NT2/D1 (cell line): ENCODE results near the gene DENND1C.

ENCODE experiments used
- DNase-seq: peaks from one replicate; pipeline ENCODE4 v3.0.0-alpha.2; 2011; ENCODE audit warnings: low read depth, low spot score
- H3K27me3 ChIP-seq: 2 replicates; pipeline ENCODE4 v1.6.0; 2011; ENCODE audit warnings: mild to moderate bottlenecking; ENCODE audit not compliant: insufficient read length, insufficient read depth
- H3K36me3 ChIP-seq: 2 replicates; pipeline ENCODE4 v1.6.1; 2011; ENCODE audit warnings: mild to moderate bottlenecking, low read length, mixed read lengths; ENCODE audit not compliant: insufficient read depth, insufficient read length
- H3K4me1 ChIP-seq: 2 replicates; pipeline ENCODE4 v1.5.1; 2011; ENCODE audit not compliant: insufficient read depth, insufficient read length
- H3K4me3 ChIP-seq: 2 replicates; pipeline ENCODE4 v1.5.1; 2011; ENCODE audit warnings: low read depth; ENCODE audit not compliant: insufficient read length
- H3K9ac ChIP-seq: 2 replicates; pipeline ENCODE4 v1.6.0; 2011; ENCODE audit warnings: low read depth; ENCODE audit not compliant: insufficient read length
- H3K9me3 ChIP-seq: 2 replicates; pipeline ENCODE4 v1.5.1; 2011; ENCODE audit warnings: mild to moderate bottlenecking, low read length; ENCODE audit not compliant: insufficient read depth
- SUZ12 ChIP-seq: IDR thresholded peaks from 2 replicates; pipeline ENCODE4 v1.6.1; 2011; ENCODE audit not compliant: insufficient read length, insufficient read depth; ENCODE audit errors: extremely low read depth
- YY1 ChIP-seq: IDR thresholded peaks from 2 replicates; pipeline ENCODE4 v1.6.1; 2011; ENCODE audit not compliant: insufficient read length, insufficient read depth
- ZNF274 ChIP-seq: IDR thresholded peaks from 2 replicates; pipeline ENCODE4 v1.6.1; 2011; ENCODE audit warnings: mild to moderate bottlenecking, low read depth, low read length

DENND1C gene

DNA sequence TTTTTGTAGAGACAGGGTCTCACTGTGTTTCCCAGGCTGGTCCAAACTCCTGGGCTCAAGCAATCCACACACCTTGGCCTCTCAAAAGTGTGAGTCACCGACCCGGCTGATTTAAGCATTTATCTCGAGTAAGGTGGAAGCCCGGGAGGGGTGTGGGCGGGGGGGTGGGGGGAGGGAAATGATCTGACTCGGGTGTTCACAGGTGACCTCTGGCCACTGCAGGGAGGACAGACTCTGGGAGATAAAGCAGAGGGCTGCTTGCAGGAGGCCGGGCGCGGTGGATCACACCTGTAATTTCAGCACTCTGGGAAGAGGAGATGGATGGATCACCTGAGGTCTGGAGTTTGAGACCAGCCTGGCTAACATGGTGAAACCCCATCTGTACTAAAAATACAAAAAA lies 7.9 kb downstream of the DENND1C start:
- no peaks in the 10 kb centered on the region for H3K9me3 ChIP-seq
- H3K9ac ChIP-seq: no peak overlapping the region
- no peaks in the 10 kb centered on the region for H3K36me3 ChIP-seq
- H3K4me1 ChIP-seq: peaks cover 13% of the 10 kb centered on the region
- no peak for TF ChIP-seq SUZ12
- TF ChIP-seq YY1: no peak
- TF ChIP-seq ZNF274: no peak
- H3K27me3 ChIP-seq: peaks cover 17% of the 10 kb centered on the region
- no peak overlapping the region for H3K4me3 ChIP-seq
- DNase-seq: no peak

DNA sequence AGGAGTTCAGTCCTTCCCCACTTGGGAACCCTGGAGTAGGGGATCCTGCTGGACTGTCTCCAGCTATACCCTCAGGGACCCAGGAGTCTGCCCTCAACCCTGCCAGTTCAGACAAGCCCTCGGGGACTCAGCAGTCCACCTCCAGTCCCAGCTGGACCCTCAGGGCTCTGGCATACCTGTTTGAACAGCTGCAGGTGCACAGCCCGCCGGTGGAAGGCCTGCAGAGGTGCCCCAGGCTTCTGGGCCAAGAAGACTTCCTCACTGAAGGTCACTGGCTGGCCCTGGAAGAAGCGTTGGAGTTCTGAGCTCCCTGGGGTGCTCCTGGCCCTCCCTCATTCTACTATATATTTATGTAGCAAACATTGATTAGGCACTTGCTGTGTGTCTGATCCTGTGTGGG lies 8.9 kb downstream of the DENND1C start:
- no peak for DNase-seq

DNA sequence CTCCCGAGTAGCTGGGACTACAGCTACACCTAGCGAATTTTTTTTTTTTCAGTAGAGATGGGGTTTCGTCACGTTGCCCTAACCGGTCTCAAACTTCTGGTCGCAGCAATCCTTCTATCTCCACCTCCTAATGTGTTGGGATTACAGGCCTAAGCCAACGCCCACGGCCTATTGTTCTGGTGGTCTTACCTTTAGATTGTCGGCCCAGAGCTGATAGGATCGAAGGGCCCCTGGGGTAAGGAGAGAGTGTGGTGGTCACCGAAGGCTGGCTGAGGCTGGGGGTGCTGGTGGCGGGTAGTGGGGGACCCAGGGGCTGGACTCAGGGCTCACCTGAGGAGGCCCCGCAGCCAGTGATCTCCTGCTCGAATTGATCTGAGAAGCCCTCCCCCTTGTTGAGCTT lies 10.5 kb downstream of the DENND1C start:
- DNase-seq: no peak
- H3K4me1 ChIP-seq: peaks cover 12% of the 10 kb centered on the region
- H3K9me3 ChIP-seq: no peaks in the 10 kb centered on the region
- H3K27me3 ChIP-seq: peaks cover 17% of the 10 kb centered on the region
- no peak overlapping the region for H3K9ac ChIP-seq
- no peaks in the 10 kb centered on the region for H3K36me3 ChIP-seq
- no peak overlapping the region for H3K4me3 ChIP-seq
- TF ChIP-seq SUZ12 (no peak), ZNF274 (no peak), YY1 (no peak)

More for the DNA sequence above, 8.9 kb downstream of the DENND1C start:
- Histone ChIP-seq H3K36me3 (no peaks in the 10 kb centered on the region), H3K4me3 (no peak overlapping the region), H3K9ac (no peak overlapping the region), H3K4me1 (peaks cover 13% of the 10 kb centered on the region), H3K27me3 (peaks cover 17% of the 10 kb centered on the region), H3K9me3 (no peaks in the 10 kb centered on the region)
- no peak for TF ChIP-seq YY1

DNA sequence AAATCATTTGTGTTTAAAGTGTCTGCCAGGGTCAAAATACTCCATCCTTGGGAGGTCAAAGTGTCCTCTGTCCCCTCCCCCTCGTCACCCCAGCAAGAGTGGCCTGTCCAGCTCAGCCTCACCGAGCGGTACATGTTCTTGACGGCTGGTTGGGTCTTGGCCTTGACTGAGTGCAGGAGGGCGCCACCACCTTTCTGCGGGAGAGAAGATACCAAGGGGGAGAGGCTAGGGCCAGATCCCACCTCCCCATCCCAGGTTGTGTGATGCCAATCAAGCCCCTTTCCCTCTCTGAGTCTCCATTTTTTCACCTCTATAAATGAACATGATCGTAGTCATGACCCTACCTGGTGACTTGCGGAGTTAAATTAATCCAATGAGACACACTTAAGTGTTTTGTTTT lies 11.4 kb downstream of the DENND1C start:
- Histone ChIP-seq H3K4me3 (no peak overlapping the region), H3K4me1 (peaks cover 13% of the 10 kb centered on the region), H3K9ac (no peak overlapping the region), H3K9me3 (no peaks in the 10 kb centered on the region), H3K36me3 (no peaks in the 10 kb centered on the region), H3K27me3 (peaks cover 17% of the 10 kb centered on the region)
- TF ChIP-seq YY1 (no peak), ZNF274 (no peak), SUZ12 (no peak)
- no peak for DNase-seq

DNA sequence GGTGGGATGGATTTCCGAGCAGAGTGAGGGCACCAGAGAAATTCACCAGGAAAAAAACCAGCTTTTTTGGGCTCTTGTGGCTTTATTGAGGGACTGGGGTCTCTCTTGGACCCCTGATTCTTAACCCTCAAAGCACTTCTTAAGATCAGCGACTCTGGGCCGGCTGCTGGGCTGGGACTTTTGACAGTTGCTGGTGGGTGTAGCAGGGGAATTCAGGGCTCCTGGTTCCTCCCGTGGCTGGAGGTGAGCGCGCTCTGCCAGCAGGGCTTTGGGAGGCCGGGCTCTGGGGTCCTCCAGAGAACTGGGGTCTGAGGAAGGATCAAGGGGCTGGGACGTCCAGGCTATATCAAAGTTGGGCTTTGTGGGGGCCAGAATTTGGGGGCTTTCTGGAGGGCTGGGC lies 14.2 kb downstream of the DENND1C start:
- no peak for TF ChIP-seq YY1
- TF ChIP-seq SUZ12: no peak
- no peak for TF ChIP-seq ZNF274
- no peaks in the 10 kb centered on the region for H3K9me3 ChIP-seq

DNA sequence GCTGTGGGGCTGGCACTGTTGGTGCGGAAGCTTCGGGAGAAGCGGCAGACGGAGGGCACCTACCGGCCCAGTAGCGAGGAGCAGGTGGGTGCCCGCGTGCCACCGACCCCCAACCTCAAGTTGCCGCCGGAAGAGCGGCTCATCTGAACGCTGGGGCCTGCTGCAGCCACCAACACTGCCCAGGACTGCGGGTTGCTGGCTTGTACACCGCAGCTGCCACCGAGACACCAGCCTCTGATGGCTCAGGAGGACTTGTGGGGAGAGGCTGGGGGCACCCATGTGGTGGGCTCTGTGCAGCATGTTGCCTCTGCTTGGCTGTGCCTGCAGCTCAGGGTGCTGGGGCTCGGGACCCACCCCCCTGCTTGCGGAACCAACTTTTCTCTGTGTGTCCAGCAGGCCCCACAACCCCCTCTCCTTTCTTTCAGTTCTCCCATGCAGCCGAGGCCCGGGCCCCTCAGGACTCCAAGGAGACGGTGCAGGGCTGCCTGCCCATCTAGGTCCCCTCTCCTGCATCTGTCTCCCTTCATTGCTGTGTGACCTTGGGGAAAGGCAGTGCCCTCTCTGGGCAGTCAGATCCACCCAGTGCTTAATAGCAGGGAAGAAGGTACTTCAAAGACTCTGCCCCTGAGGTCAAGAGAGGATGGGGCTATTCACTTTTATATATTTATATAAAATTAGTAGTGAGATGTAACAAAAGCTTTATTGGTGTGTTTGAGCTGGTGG lies 14.9 kb downstream of the DENND1C start:
- H3K4me3 ChIP-seq: no peak overlapping the region
- H3K9ac ChIP-seq: peak overlapping the region; percentile 4
- no peak for DNase-seq
- H3K36me3 ChIP-seq: no peaks in the 10 kb centered on the region
- TF ChIP-seq SUZ12 (no peak), YY1 (no peak), ZNF274 (no peak)
- no peaks in the 10 kb centered on the region for H3K9me3 ChIP-seq
- H3K4me1 ChIP-seq: peaks cover 11% of the 10 kb centered on the region
- H3K27me3 ChIP-seq: peaks cover 39% of the 10 kb centered on the region

More for the DNA sequence above, 14.2 kb downstream of the DENND1C start:
- H3K27me3 ChIP-seq: peaks cover 32% of the 10 kb centered on the region
- no peak overlapping the region for H3K4me3 ChIP-seq
- DNase-seq: no peak
- H3K9ac ChIP-seq: no peak overlapping the region
- peaks cover 11% of the 10 kb centered on the region for H3K4me1 ChIP-seq
- H3K36me3 ChIP-seq: no peaks in the 10 kb centered on the region

DNA sequence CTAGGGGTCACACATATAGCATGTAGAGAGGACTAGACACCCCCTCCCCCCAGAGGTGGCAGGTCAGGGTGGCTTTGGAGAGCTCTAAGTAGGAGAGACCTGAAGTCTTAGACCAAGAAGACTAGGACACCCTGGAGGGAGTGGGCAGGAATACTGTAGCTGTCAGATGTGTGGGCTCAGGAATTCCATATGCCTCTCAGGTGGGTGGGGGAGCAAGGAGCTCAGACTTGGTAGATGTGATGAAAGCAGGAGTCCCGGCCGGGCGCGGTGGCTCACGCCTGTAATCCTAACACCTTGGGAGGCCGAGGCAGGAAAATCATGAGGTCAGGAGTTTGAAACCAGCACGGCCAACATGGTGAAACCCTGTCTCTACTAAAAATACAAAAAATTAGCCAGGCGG lies 15.9 kb downstream of the DENND1C start:
- H3K9ac ChIP-seq: no peak overlapping the region
- no peak for DNase-seq
- H3K4me3 ChIP-seq: no peak overlapping the region
- H3K36me3 ChIP-seq: no peaks in the 10 kb centered on the region
- peaks cover 9% of the 10 kb centered on the region for H3K4me1 ChIP-seq
- H3K27me3 ChIP-seq: peaks cover 42% of the 10 kb centered on the region
- no peaks in the 10 kb centered on the region for H3K9me3 ChIP-seq
- TF ChIP-seq SUZ12: no peak
